CD4-positive, alpha-beta T cell treated with Interleukin-17A for 4 hours (primary cell): ENCODE measurements around the gene CSF1R.

Experiments
- DNase-seq: peaks from one replicate; pipeline ENCODE4 v3.0.0-alpha.2; 2020; ENCODE audit warnings: mixed read lengths

The CSF1R gene

DNA sequence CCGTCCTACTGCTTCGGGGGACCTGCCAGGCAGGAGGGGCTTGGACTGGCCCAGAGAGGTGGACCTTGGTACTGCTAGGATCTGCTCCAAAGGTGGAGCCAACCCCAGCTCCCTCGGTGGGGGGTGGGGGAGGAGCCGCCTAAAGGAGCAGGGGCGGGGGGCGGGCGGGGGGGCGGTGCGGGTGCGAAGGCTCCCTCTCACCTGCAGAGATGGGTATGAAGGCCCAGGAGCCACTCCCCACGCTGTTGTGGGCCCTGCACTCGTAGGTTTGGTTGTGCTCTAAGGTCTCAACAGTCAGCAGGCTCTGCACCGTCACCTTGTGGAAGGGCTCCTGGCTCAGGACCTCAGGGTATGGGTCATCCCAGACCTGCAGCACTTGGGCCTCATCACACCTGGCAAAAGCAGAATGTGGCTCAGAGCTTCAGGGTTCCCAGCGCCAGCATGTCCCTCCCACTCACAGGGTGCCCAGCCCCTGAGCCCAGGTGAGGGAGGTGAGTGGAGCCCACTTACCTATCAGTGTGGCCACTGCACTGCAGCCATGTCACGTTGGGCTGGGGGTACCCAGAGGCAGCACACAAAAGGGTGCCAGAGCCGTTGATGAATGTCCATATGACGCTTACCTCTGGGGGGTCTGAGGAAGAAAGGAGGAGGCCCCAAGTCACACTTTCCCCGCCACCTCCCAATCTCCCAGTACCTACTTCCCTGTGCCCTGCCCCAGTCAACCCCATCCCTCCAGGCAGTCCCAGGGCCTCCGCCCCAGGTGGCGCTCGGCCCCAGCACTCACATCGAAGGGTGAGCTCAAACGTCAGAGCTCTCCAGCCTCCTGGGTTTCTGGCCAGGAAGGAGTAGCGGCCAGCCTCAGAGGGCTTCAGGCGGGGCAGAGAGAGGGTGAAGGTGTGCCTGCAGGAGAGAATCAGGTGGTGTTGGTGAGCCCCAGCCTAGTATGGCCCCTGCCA, 16.4 kb downstream of the CSF1R start:
- DNase-seq = no peak

DNA sequence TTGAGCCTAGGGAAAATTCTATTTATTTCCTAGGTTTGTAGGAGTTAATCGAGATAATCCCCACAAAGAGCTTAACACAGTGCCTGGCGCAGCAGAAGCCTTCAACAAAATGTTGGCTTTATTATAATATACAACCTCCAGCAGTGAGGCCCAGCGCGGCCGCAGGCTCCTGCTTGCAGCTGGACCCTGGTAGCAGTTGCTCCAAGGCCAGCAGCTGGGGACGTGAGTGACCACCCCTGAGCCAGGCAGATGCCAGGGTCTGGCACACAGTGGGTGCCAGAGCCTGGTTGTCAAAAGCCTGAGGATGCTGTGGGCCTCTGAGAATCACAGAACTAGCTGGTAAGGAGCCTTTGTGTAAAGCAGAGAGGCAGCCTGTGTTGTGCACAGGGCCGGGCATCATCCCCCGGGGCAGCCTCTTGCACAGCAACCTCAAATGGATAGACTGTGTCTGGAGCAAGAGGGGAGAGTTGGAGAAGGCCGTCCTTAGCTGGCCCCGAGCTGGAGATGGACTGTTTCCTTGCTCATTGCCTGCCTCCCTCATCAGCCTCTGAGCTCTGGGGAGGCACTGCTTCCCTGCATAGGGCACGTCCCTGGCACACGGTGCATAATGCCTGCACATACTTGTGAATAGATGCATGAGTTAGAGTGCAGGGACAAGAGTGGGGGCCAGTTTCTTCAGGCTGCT, 17.3 kb downstream of the CSF1R start:
- DNase-seq = no peak

DNA sequence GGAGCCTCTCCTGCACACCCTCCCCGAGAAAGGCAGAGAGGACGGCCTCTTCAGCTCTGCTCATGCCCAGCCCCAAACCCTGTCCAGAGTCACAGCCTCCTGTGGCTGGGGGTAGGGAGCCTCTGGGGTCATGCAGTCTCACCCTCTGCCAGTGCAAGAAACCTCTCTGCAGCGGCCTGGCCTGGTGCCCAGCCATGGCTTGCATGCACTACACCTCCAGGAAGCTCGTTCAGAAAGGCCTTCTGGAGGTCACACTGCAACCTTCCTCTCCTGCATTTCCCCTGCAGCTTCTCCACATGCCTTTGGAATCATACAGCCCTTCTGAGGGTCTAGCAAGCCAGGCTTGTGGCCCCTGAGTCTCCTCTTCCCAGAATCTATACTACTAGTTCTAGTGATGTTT, 17.9 kb downstream of the CSF1R start:
- no peak for DNase-seq

DNA sequence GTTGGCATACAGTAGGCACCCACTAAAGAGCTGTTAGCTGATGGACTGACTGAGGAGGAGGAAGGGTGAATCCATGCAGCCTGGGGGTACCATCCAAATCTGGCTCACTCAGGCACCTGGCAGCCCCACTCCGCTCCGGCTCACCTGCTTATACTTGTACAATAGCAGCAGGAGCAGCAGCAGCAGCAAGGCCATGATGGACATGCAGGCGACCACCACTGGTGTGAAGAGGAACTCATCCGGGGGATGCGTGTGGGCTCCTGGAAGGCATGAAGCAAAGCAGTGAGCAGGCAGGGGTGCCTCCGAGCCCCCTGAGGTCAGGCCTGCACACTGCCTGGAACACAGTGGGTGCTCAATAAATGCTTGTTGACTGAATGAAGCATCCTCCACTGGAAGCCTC, 18.3 kb downstream of the CSF1R start:
- no peak for DNase-seq

DNA sequence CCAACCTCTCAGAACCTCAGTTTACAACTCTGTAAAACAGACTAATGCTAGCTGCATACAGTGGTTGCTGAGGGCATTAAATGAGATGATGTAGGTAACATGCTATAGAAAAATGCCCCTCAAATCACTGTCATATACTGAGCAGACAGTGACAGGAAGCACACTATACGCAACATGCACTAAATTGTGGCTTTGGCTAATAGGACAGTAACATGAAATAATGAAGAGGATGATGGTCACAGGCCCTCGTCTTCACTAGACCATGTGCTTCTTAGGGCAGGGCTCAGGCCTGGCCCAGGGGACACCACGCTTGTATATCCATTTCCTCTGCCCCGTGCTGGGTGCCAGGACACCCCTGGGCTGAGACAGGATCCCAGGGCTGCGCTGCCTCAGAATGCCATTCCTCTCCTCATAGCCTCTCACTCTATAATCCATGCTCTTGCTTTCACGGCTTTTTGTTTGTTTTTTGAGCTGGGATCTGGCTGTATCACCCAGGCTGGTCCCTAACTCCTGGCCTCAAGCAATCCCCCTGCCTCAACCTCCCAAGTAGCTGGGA, 18.9 kb downstream of the CSF1R start:
- no peak for DNase-seq

DNA sequence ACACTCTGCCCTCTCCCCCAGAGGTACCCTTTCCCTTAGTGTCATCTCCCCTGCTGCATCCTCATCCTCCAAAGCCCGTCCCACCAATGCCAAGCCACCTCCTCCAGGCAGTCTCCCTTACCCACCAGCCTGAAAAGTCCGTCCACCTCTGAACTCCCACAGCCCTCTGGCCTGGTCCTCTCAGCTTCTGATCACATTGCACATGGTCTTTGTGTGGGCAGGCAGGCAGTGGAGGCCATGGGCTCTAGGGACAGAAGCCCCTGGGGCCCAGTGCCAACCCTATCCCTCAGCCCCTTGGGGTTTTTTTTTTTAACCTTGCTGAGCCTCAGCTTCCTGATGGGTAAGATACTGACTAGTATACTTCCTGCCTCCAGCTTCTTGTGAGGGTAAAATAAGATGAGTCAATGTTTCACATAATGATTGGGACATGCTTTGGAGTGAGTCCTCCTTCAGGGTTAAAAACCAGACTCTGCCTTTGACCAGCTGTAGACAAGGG, 19.4 kb downstream of the CSF1R start:
- no peak for DNase-seq

DNA sequence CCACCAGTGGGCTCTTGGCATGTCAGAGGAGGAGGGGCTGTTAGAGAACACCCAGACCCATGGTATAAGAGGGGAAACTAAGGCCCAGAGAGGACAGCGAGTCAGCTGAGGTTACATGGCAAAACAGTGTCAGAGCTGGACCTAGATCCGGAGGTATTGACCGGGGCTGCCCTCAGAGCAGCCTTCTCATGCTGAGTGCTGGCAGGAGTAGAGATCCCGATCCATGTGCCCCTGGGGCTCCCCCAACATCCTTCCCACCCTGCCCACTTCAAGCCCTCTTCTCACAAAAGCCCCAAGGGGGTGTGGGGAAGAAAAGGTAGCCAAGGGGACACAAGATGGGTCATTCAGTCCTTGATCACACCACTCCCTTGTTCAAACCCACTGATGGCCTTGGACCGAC, 19.9 kb downstream of the CSF1R start:
- no peak for DNase-seq

DNA sequence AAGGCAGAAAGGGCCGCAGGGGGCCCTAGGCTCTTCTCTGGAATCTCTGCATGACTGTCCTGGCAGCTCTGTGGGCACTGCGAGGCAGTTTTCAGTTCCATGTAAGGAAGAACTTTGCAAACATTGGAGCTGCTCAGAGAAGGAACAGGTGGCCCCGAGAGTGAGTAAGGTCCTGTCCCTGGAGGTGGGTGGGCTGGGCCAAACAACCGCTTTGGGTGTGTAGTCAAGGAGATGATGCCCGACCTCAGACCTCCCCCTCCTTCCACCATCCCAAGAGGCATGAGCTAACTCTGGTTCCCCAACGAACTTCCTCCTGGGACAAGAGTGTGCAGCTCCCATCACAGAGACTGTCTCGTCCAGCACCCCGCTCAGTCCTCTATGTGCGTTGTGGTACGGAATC, 20.5 kb downstream of the CSF1R start:
- DNase-seq = no peak

DNA sequence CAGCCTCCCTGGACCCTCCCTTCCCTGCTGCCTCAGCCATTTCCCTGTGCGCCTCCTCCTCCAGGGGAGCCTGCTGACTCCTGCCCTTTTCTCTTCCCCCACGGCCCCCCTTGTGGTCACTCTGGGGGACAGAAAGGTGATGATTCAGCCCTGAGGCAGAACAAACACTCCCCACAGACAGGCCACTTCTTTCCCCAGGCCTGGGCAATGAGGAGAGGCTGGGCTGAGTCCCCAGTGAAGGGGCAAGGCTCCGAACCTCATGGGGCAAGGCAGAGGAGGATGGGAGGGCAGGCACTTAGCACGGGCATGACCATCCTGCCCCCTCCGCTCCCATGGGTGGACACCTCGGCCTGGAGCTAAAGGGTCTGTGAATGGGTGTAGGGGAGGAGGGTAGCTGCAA, 21.0 kb downstream of the CSF1R start:
- DNase-seq = no peak

DNA sequence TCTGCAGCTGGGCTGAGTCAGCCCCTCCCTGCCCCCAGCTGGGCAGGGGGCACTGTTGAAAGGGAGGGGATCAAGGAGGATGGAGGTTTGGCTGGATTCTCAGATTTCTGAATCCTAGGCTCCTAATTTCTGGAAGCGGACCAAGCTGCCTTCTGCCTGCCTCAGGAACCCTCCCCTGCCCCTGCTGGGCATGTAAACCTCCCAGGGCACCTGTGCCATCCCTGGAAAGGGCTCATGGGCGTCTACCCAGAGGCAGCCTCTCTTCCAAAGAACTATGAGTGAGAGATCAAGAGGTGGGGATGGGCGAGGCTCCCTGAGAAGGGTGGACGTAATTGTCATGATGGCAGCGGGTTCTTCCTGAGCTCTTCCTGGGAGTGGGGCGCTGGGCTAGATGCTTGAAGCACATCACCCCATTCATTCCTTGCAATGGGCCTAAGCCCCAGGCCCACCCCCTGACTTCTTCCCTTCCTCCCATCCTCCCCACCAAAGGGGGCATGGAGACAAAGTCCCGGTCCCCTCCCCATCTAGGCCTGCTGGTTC, 21.6 kb downstream of the CSF1R start:
- no peak for DNase-seq

DNA sequence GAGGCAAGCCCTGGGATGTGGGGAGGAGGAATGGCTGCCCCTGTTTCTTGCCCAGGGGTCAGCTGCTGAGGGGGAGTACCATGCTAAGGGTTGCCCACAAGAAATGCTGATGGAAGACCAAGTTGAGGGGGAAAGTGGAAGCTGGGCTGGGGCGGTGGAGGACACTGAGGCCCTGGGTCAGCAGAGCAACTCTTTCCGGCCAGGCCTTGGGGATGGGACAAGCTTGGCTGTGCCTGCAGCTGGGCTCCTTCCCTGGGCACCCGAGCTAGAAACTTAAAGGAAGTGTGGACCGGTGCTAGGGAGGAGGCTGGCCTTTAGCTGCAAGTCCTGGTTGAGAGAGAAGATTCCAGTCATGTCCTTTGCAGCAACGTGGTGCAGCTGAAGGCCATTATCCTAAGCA, 22.7 kb downstream of the CSF1R start:
- no peak for DNase-seq

DNA sequence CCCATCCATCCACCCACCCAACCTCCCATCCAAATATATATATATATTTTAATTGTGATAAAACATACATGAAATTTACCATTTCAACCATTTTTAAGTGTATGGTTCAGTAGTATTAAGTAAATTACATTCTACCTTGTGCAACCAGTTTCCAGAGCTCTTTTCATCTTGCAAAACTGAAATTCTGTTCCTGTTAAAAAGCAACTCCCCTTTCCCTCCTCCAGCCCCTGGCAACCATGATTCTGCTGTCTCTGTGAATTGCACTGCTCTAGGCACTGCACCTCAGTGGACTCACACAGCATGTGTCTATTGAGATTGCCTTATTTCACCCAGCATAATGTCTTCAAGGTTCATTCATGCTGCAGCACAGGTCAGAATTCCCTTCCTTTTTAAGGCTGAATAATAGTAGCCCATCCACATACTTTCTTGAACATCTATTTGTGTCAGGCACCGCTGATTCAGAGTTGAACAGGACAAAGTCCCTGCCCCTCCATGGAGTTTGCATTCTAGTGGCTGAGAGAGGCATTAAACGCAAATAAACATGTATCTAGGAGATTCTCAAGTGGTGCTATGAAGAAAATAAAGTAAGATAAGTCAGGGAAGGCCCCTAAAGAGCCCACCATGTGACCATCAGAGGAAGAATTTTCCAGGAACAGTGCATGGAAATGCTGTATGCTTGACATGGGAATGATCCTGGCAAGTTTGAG, 24.0 kb downstream of the CSF1R start:
- DNase-seq = no peak

DNA sequence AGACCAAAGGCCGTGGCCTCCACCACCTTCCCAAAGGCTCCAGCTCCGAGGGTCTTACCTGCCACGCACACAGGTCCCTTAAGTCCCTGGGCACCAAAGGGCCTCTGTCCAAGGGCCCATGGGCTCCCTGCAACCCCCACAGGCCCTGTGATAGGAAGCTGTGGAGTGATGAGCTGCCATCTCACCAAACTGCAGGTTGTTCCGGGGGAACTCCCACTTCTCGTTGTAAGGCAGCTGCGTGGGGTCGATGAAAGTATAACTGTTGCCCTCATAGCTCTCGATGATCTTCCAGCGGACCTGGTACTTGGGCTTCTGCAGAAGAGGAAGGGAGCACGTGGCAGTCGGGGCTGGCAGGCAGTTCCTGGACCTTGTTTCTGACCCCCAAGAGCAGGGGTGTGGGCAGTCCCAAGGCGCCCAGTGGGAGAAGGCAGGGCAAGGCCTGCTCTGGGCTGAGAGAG, 24.8 kb downstream of the CSF1R start:
- no peak for DNase-seq

DNA sequence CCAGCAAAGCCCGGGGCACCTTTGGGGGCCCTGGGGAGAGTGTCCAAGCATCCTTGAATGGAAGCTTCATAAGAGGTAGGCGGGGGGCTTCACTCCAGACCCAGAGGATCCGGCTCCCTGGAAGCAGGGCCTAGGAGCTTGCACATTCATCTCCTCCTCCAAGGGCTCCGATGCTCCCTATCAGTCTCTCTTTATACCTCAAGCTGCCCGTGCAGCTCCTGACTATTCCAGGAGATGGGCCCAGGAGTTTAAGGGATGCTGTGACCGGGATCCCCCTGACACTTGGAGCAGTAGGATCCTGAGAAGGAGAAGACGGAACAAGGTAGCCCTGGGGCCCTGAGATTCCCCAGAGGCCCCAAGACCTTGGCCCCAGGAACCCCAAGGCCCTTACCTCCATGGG, 25.9 kb downstream of the CSF1R start:
- DNase-seq = no peak

DNA sequence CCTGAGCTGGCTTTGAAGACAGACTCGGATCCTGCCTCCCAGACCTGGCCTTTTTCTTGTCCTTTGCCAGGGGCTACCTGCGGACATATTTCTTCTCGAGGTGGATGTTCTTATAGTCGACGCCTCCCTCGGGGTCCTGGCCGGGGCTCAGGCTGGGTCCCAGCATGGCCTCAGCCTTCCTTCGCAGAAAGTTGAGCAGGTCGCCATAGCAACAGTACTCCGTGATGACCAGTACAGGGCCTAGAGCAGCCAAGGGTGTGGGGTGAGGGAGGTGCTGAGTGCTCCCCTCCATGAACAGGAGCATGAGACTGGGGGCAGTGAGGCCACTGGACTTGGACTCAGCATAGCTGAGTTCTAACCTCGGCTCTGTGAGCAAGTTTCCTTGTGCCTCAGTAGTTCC, 26.7 kb downstream of the CSF1R start:
- no peak for DNase-seq

DNA sequence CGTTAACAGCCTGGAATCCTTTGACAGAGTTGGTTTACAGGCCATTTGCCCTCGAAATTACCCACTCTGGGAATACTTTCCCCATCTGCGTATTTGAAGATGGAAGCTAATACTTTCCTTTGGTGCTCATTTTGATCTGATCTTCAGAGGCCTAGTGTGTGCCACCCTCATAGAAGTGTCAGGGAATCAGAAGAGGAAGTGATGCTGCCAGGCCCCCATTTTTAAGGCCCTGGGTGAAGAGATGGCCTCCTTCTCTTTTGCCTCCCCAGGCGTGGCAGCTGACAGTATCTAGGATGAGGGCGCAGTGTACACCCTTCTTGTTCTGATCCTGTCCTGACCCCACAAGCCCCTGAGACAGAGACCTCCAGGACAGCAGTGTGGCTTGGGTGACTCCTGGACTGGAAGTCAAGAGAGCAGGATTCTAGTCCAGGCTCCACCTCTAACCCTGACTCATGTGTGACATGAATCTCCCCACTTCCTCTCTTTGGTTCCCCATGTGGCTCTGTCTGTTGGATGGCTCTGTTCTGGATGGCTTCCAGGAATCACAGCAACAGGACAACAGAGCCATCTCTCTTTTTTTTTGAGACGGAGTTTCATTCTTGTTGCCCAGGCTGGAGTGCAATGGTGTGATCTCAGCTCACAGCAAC, 27.8 kb downstream of the CSF1R start:
- no peak for DNase-seq

DNA sequence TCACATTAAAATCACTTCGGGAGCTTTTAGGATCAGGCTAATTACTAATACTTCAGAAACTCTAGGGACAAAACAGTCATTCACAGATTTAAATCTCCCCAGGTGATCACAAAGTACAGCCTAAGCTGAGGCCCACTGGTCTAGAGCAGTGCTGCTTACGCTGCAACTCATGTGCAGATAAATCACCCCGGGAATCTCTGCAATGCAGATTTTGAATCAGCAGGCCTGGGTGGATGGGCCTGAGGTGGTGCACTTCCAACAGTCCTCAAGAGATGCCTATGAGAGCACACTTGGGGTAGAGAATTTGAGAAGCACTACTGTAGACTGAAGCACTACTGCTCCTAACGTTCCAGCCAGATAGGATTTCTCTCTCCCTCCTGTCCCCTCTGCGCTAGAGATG, 28.4 kb downstream of the CSF1R start:
- DNase-seq = no peak

DNA sequence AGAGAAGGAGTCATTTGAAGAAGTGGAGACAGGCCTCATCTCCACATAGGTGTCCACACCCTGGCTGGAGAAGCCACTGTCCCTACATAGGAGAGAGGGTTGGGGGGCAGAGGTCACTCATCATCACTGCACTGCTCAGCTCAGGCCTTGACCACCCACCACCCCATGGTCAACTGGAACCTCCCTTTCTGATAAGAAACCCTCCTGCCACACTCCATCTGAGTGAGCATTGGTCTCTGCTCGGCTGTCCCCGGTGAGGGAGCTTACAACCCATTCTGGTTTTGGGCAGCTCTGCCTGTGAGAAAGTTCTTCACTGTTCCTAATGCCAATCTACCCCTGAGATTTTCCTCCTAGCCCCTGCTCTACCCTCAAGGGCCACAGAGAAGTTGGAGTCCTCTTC, 28.8 kb downstream of the CSF1R start:
- DNase-seq = no peak

DNA sequence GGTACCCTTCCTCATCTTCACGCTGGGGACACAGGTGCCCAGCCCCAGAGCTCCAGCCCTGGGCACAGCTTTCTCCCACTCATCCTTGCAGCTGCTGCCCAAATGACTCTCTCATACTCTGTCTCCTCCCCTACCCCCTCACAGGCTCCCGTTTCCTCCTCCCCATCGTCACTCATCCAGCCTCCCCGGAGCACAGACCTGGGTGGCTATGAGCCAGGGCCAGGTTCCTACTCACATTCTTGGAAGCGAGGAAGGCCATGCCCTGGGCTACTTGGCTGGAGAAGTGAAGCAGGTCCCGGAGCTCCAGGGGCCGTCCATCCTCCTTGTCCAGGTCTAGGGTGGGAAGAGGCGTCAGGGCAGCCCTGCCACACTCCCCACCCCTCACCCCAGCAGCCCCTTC, 29.3 kb downstream of the CSF1R start:
- DNase-seq = no peak

DNA sequence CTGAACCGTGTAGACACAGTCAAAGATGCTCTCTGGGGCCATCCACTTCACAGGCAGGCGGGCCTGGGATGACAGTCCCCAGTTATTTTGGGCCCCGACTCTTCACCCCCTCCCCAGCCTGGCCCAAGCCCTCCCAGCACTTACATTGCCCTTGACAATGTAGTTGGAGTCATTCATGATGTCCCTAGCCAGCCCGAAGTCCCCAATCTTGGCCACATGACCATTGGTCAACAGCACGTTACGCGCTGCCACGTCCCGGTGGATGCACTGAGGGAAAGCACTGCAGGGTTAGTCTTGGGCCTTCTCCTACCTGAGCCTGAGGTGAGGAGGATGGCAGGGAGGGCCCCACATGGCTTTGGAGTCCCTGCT, 30.3 kb downstream of the CSF1R start:
- DNase-seq = no peak

DNA sequence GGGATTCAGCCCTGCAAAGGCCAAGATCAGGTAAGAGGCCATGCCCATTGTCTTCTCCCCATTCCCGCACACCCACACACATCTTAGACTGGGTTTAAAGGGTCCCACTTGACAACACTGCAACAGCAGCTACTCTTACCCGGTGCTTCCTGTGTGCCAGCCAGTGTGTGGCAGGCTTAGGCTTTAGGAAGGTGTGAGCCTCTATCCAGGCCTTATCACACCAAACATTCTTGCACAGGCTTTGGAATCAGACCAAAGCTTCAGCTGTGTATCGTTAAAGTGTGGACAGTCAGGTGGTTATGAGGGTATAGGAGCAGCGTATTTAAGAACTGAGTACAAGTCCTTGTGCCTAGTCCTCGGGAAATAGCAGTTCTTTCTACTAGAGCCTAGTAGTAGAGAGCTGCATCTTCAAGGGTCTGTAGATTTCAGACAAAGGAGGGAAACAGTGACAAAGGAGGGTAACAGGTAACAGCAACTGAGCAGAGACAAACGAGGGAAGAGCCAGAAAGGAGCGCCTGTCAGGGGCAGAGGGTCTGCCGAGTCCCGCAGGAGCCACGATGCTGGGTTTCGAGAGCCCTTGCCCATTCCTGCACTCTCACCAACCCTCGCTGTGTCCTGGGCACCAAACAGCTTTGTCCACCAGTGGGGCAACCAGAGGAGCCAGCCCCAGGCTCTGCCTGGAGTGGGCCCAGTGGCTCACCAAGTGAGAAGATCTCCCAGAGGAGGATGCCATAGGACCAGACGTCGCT, 30.9 kb downstream of the CSF1R start:
- no peak for DNase-seq

DNA sequence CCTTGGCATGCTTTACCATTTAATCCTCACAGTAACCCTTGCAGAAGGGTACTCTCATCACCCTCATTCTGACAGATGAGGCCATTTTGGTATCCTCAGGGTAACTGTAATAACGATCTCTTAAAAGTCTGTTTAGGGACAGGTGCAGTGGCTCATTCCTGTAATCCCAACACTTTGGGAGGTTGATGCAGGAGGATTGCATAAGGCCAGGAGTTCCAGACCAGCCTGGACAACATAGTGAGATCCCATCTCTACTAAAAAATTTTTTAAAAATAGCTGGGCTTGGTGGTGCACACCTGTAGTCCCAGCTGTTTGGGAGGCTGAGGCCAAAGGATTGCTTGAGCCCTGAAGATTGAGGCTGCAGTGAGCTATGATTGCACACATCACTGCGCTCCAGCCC, 31.8 kb downstream of the CSF1R start:
- DNase-seq = no peak
